Osteoblast (primary cell): ENCODE data around the gene C4orf50. TPM values are rescaled to one million over a fixed set of nuclear protein-coding genes. Genes with fewer than 3 reads are reported as not detected.
A peak's percentile ranks its signal among the peaks of the same experiment; 100 is the strongest.

Experiments used
- DNase-seq: peaks from one replicate; pipeline ENCODE4 v3.0.0; 2011; ENCODE audit warnings: low spot score, mixed read lengths; ENCODE audit not compliant: insufficient read length; ENCODE audit errors: missing footprints
- H2AFZ ChIP-seq: 2 replicates; pipeline ENCODE4 v1.6.0; 2011; ENCODE audit warnings: mild to moderate bottlenecking, low read length
- H3K27ac ChIP-seq: 2 replicates; pipeline ENCODE4 v1.5.1; 2011; ENCODE audit warnings: mild to moderate bottlenecking, low read depth, low read length, moderate library complexity
- H3K27me3 ChIP-seq: 2 replicates; pipeline ENCODE4 v1.6.0; 2012; ENCODE audit warnings: mild to moderate bottlenecking, control low read depth, inconsistent platforms, low read length, moderate library complexity; ENCODE audit not compliant: insufficient read depth
- H3K36me3 ChIP-seq: 2 replicates; pipeline ENCODE4 v1.5.1; 2011; ENCODE audit warnings: mild to moderate bottlenecking, low read length, control low read depth, moderate library complexity; ENCODE audit not compliant: insufficient read depth
- H3K4me1 ChIP-seq: 2 replicates; pipeline ENCODE4 v1.5.1; 2011; ENCODE audit warnings: mild to moderate bottlenecking, low read length, control low read depth, moderate library complexity; ENCODE audit not compliant: insufficient read depth
- H3K4me2 ChIP-seq: 2 replicates; pipeline ENCODE4 v1.6.0; 2011; ENCODE audit warnings: mild to moderate bottlenecking, low read length; ENCODE audit not compliant: insufficient read depth
- H3K4me3 ChIP-seq: fragments of 200-600 bp; sonication (generic); 3 replicates; pipeline ENCODE4 v1.5.1; 2012; ENCODE audit warnings: mild to moderate bottlenecking, low read length, inconsistent platforms; ENCODE audit not compliant: insufficient read depth
- H3K79me2 ChIP-seq: 2 replicates; pipeline ENCODE4 v1.6.0; 2012; ENCODE audit warnings: mild to moderate bottlenecking, low read length, control low read depth, inconsistent platforms; ENCODE audit not compliant: insufficient read depth
- H3K9me3 ChIP-seq: 2 replicates; pipeline ENCODE4 v1.5.1; 2011; ENCODE audit warnings: low read depth, low read length, control low read depth
- H4K20me1 ChIP-seq: 2 replicates; pipeline ENCODE4 v1.6.0; 2012; ENCODE audit warnings: mild to moderate bottlenecking, low read length, control low read depth; ENCODE audit not compliant: insufficient read depth
- CTCF ChIP-seq: IDR thresholded peaks from 2 replicates; pipeline ENCODE4 v1.5.1; 2011; ENCODE audit warnings: mild to moderate bottlenecking, low read depth, low read length, moderate library complexity; ENCODE audit errors: extremely low read depth
- total RNA-seq: library from RNA; depleted of rRNA; stranded (reverse); fragments of >200 nt; gene quantifications from 2 replicates; pipeline ENCODE4 v1.2.3, GENCODE V29; 2012

Gene C4orf50
- total RNA-seq, 1 donor, result not detected

DNA sequence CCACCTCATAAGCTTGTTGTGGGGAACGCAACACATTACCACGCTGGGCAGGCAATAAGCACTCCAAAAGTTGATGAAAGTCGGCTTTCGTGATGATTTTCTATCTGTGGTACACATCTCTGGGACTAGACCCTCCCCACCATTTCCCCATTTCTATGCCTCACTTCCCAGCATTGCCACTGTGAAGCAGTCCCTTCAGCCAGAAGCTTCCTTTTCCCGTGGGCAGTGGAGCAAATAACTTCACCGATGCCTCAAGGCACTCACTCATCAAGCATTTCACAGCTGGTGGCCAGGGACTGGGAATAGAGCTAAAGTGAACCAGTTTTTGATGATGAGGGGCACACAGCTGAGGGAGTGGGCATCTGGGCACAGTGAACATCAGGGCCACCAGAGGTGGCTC lies 18.9 kb downstream of the C4orf50 start:
- H3K79me2 ChIP-seq, result no peaks in the 10 kb centered on the region
- TF ChIP-seq CTCF, result no peak

GRCh38 chr4:5998333-5998936 lies 19.8 kb downstream of the C4orf50 start:
- no peaks in the 10 kb centered on the region for H4K20me1 ChIP-seq
- no peaks in the 10 kb centered on the region for H3K79me2 ChIP-seq
- no peaks in the 10 kb centered on the region for H3K36me3 ChIP-seq
- H3K4me1 ChIP-seq, result no peaks in the 10 kb centered on the region
- H3K4me3 ChIP-seq, result no peak overlapping the region
- peak; percentile 90 for TF ChIP-seq CTCF
- no peak overlapping the region for H3K27ac ChIP-seq
- no peak overlapping the region for H3K4me2 ChIP-seq
- DNase-seq, result peak; percentile 93
- H3K27me3 ChIP-seq, result no peaks in the 10 kb centered on the region
- no peak overlapping the region for H2AFZ ChIP-seq
- no peaks in the 10 kb centered on the region for H3K9me3 ChIP-seq

More for the DNA sequence above, 18.9 kb downstream of the C4orf50 start:
- Histone ChIP-seq H3K27me3 (no peaks in the 10 kb centered on the region), H3K36me3 (no peaks in the 10 kb centered on the region), H3K4me3 (no peak overlapping the region), H4K20me1 (no peaks in the 10 kb centered on the region), H3K9me3 (no peaks in the 10 kb centered on the region), H3K4me2 (no peak overlapping the region), H2AFZ (no peak overlapping the region), H3K4me1 (no peaks in the 10 kb centered on the region), H3K27ac (no peak overlapping the region)
- DNase-seq, result no peak

- no peak for DNase-seq
- TF ChIP-seq CTCF, result no peak
- no peaks in the 10 kb centered on the region for H3K4me1 ChIP-seq
- no peak overlapping the region for H3K4me3 ChIP-seq
- H3K27ac ChIP-seq, result no peak overlapping the region
- H2AFZ ChIP-seq, result no peak overlapping the region
- H3K9me3 ChIP-seq, result no peaks in the 10 kb centered on the region
- no peaks in the 10 kb centered on the region for H3K27me3 ChIP-seq
- H3K4me2 ChIP-seq, result no peak overlapping the region
- no peaks in the 10 kb centered on the region for H3K79me2 ChIP-seq
- no peaks in the 10 kb centered on the region for H4K20me1 ChIP-seq
- no peaks in the 10 kb centered on the region for H3K36me3 ChIP-seq
Measured at GRCh38 chr4:5996641-5997040, 21.6 kb downstream of the C4orf50 start.

DNA sequence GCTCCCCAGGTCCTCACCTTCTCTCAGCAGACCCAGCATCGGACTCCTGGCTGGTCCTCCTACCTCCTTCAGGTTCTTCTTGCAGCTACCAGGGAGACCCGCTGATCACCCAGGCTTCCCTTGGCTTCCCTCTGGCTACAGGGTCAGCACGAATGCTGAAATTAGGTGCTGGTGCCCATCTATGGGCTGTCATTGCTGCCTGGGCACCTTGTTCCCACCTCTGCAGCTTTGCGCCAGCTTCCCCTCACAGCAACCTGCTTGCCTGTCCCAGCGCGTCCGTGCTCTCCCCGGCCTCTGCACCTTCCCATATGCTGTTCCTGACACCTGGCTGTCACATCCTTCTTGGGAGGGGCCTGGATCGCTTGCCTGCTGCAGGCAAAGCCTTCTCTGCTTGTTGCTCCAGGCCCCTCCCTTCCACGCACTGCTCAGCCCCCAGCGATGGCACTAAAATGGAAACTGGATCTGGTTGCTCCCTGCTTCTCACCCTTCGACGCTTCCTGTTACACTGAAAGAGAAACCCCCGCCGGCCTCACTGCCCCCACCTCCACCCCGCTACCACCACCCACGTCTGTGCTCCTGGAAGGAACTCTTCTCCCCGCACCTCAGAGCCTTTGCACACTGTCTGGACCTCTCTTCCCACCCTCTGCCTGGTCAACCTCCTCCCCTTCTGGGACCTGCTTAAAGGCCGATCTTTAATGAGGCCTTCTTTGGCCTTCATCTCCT lies 22.2 kb downstream of the C4orf50 start:
- no peak overlapping the region for H3K27ac ChIP-seq
- H3K36me3 ChIP-seq, result no peaks in the 10 kb centered on the region
- H3K4me2 ChIP-seq, result no peak overlapping the region
- no peak for TF ChIP-seq CTCF
- no peaks in the 10 kb centered on the region for H3K27me3 ChIP-seq
- no peak overlapping the region for H3K4me3 ChIP-seq
- H3K79me2 ChIP-seq, result no peaks in the 10 kb centered on the region
- no peak overlapping the region for H2AFZ ChIP-seq
- DNase-seq, result no peak
- no peaks in the 10 kb centered on the region for H3K4me1 ChIP-seq
- no peaks in the 10 kb centered on the region for H4K20me1 ChIP-seq
- no peaks in the 10 kb centered on the region for H3K9me3 ChIP-seq
